UCSD-AML1 (cell line): ENCODE results near the gene COL18A1.
A peak's percentile ranks its signal among the peaks of the same experiment; 100 is the strongest.

Experiments used
- DNase-seq: peaks from one replicate; lab custom pipeline; 2025; ENCODE audit not compliant: unreplicated experiment; lab: John Stamatoyannopoulos, UW

COL18A1 gene

DNA sequence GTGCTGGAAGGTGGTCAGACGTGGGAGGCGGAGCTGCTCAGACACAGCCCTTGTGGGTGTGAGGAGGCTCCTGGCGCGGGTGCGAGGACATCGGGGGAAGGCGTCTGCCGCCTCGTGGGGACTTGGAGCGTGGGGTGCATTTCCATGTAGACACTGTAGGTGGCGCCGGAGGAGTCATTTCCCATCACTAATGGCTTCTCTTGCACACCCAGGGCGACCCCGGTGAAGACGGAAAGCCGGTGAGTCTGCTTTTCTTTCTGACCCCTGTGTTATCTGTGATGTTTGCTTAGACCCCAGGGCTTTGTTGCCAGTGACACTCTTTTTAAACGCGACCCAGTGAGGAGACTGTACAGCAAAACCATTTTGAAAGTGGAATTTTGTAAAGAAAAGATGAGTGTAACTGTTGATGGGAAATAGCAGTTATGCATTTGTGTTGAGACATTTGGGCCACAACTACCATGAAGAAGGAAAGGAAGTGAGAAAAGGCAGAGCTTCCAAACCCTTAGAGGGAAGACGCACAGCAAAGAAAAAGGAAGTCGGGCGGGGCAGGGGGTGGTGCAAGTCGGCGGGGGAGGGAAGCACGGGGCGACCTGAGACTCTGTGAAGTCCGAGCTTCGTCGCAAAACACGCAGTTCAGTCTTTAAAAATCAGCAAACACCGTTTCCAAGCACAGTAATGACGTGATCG lies 73.3 kb downstream of the COL18A1 start:
- peak; percentile 81 for DNase-seq

DNA sequence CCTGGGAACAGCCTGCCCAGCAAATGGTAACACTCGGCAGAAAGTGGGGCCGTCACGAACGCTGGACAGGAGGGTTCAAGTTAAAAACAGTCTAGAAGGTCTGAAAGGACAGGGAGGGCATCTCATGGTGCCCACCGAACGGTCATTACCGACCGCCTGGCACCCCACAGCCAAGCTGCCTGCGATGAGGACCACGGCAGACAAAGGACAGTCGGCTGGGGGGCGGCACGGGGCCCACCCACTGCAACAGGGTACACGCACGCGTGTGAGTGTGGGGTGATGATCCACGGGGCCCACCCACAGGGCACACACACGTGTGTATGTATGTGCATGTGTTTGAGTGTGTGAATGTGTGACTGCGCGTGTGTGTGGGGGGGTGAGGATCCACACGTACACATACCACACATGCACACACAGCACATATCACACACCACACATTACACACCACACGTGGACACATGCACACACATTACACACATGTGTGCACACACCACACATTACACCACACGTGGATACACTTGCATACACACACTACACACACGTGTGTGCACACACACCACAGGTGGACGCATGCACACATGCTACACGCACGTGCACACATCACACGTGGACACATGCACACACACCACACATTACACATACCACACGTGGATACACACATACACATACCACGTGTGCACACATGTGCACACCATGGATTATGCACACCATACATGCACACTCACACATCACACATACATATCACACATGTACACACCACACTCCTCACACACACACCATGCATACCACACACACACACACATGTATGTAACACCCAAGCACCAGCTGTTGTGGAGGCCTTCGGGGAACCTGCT lies 74.1 kb downstream of the COL18A1 start:
- DNase-seq = no peak

DNA sequence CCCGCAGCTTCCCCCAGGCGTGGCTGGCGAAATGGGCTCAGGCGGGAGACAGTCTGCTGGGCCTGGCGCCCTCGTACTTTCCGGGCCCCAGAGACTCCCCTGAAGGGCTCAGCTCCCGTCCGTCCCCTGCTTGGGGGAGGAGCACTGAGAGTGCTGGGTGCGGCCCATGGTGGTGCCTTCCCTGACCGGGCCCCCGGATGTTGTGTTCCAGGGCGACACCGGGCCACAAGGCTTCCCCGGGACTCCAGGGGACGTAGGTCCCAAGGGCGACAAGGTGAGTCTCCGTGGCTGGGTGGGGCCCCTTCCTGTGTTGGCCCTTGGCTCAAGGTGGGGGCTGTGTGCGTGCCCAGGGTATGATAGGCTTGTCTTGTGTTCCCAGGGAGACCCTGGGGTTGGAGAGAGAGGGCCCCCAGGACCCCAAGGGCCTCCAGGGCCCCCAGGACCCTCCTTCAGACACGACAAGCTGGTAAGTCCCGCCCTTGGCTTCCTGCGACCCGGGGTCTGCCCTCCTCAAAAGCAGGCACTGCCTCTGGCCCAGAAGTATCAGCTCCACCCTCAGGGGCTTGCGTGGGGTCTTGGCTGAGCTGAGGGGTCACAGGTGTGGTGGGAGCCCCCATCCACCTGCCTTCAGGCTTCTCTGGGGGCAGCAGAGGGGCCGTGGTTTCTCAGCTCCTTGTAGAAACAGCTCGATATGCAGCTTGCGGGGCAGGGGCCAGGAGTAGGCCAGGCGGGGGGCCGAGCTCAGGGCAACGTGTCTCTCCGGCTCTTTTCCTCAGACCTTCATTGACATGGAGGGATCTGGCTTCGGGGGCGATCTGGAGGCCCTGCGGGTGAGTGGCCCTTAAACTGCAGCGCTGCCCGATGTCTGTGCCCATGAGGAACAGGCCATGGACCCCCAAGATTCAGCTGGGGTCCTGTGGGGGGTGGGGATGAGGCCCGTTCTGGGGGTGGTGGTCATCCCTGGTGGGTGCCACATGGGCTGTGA lies 75.0 kb downstream of the COL18A1 start:
- DNase-seq = no peak

DNA sequence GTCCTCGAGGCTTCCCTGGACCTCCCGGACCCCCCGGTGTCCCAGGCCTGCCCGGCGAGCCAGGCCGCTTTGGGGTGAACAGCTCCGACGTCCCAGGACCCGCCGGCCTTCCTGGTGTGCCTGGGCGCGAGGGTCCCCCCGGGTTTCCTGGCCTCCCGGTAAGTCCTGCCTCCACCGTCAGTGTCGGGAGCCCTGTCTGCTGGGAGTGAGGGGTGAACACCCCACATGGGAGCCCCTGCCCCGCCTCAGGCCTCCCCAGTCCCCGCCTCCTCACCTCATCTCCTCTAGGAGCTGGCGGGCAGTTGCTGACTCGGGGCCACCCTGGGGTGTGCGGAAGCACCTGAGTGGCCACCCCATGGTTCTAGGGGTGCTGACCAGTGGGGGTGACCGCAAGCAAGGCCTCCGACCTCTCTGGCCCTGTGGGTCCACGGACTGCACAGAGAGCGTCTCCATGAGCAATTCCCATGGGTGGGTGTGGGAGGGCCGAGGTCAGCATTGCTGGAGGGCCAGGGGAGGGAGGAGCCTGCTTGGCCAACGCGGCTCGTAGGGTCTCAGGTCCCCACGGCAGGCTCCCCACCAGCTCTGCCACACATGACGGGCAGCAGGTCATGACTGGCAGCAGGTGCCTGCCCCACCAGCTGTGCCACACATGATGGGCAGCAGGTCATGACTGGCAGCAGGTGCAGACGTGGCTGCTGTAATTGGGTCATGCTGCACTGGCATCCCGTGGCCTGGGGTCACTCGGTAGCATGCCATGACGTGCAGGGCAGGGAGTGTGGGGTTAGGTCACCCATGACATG lies 75.9 kb downstream of the COL18A1 start:
- no peak for DNase-seq

DNA sequence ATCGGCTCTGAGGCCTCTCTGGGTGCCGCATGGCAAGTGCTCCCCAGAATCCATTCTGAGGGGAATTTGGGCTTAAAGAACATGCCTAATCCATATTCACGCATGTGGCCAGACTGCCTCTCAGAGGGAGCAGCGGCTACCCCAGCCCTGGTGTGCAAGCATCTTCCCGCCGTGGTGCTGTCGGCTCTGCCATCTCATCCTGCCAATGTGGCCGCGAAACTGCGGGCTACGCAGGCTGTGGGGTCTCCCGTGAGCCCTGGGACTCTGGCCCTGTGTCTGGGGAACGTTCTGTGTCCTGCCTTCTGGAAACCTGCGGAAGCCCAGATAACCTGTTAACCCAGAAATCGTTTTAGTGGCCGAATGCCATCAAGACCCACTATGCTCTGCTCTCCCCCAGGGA lies 76.6 kb downstream of the COL18A1 start:
- no peak for DNase-seq

DNA sequence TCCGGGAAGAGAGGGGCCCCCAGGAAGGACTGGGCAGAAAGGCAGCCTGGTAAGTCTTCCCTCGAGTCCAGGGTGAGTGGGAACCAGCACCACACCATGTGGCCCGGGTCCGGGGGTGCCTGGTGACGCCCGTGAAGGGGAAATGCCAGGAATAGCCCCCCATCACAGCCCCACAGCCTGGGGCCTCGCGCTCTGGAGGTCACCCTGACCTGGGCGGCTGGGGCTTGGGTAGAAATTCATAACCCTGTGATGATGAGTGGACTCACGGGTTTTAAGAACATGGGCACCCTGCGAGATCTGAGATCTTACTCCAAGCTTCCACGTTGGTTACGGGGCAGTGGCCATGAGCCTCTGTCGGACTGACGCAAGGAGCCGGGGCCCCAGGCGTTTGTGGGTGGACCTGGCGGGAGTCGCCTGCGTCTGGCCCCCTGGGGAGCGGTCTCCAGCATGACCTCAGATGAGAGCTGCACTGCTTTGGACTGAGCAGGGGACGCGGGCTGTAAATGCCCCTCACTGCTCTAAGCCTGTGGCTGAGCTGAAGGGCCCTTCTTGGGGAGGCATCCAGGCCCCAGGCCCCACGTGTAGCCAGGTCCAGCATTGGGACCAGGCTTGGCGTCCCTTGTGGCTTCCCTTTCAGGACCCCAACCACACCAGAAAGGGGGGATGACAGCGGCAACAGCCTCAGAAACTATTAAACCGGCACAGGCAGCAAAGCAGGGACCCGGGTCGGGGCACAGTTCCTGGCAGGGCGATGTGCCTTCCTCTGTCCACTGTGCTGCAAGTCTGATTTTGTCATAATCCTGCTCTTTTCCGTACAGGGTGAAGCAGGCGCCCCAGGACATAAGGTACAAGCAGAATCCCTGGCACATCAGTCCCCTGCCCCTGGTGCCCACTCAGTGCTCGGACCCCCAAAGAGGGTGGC lies 77.3 kb downstream of the COL18A1 start:
- DNase-seq = no peak

DNA sequence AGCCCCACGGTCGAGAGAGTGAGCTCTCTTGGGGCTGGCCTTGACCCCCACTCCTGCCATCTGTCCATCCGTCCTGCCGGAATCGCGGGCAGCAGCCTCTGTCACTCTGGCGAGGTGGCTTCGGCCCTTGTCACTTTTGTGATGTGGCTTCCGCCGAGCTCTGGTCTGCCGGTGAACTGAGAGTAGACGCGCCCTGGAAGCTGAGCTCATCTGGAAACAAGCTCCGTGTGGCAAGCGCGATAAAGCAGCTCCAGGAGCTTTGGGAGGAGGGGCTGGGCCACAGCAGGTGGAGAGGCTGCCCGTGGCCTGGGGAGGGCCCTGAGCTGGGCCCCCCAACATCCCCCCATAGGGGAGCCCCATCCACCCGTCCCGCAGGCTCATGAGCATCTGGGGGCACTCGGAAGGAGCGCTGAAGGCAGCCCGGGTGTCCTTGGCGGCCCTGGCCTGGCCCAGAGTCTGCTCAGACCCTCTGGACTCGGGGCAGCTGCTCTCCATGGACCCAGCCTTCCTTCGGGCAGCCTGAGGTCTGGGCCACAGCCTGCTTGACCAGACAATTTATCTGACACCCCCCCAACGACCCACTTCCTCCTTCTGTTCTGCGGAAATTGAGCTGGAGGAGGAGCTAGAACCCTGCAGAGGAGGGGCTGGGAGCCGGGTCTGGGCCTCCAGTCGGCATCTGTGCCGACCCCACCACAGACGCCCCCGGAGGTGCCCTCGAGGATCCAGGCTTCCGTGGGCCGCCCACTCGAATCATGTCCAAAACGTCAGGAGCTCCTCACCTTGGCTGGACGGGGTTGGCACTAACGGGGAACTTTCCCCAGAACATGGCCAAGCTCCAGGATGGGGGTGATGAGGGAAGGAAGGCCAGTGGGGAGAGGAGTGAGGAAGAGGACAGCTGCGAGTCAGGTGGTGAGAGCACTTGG lies 78.2 kb downstream of the COL18A1 start:
- peak; percentile 70 for DNase-seq

DNA sequence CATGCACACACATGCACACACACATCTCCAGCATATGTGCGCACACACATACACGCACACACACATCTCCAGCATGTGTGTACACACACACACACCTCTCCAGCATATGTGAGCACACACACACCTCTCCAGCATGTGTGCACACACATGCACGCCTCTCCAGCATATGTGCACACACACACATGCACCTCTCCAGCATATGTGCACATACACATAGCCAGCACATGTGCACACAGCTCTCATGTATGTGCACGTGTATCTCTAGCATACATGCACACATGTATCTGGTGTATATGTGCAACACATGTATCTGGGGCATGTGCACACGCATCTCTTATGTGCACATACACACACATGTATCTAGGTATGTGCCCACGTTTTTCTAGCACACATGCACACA lies 79.4 kb downstream of the COL18A1 start:
- no peak for DNase-seq

DNA sequence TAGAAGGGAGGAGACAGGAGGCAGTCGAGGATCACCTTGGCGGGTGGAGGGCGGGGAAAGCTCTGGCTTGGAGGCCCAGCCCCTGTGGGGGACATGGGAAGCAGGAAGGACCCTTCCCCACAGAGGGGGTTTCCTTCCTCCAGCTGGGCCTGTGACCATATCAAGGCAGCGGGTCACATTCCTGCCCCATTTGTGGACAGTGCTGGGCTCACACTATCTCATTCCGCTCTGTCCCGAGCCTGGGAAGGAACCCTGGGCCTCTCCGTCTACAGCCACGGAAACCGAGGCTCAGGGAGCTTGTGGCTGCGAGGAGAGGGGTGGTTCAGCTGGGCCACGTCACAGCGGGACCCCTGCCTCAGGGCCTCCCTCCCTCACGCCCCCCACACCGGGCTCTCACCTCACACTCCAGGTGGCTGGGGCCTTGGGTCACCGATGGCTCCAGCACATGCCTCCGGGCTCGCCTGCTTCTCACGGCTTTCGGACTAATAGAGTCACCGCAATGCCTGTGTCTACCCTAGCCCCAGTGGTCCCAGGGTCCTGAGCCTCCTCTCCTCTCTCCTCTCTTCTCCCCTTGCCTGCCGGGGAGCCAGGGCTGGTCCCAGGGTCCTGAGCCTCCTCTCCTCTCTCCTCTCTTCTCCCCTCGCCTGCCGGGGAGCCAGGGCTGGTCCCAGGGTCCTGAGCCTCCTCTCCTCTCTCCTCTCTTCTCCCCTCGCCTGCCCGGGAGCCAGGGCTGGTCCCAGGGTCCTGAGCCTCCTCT lies 80.9 kb downstream of the COL18A1 start:
- DNase-seq = no peak

DNA sequence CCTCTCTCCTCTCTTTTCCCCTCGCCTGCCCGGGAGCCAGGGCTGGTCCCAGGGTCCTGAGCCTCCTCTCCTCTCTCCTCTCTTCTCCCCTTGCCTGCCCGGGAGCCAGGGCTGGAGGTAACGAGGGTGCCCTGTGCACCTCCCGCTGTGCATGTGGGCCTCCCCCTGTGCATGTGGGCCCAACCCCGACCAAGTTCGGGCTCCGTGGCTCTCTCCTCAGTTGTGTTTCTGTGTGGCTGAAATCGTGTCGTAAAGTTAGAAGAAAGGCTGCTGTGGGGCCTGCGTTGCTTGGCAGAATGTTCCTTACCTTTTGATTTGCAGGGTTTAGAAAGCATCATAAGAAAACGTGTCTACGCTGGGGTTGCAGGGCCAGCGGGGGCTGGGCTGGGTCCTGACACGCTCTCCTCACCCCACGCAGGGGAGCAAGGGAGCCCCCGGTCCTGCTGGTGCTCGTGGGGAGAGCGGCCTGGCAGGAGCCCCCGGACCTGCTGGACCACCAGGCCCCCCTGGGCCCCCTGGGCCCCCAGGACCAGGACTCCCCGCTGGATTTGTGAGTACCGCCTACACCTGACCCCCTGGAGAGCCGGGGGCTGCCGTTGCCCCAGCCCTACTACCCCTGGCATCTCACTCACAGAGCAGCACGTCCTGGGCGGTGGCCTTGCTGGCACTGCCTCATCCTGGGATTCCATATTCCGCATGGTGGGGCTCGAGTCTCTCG lies 81.6 kb downstream of the COL18A1 start:
- no peak for DNase-seq

DNA sequence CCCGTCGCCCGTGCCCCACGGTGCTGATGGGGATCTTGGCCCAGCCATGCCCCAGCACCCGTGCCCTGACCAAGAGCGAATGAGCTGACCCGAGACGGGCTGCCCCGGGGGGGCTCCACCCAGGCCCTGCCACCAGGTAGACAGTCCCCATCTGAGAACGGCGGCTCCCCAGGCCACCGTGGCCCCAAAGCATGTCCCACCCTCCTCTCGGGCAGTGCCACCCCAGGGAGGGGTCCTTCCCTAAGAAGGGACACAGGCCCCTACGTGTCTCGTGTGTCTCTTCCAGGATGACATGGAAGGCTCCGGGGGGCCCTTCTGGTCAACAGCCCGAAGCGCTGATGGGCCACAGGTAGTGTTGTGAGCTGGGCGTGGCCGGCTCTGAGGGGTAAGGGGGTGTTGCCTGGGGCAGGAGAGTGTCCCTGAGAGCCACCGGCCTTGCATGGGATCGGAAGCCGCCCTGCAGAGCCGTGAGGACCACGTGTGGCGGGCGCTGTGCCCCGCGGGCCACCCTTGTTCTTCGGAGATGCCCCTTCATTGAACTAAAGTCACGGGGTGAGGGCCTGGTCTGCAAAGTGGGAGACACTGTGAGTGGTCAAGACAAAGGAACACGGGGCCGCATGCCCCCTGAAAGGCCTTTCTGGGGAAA lies 82.3 kb downstream of the COL18A1 start:
- DNase-seq = no peak

DNA sequence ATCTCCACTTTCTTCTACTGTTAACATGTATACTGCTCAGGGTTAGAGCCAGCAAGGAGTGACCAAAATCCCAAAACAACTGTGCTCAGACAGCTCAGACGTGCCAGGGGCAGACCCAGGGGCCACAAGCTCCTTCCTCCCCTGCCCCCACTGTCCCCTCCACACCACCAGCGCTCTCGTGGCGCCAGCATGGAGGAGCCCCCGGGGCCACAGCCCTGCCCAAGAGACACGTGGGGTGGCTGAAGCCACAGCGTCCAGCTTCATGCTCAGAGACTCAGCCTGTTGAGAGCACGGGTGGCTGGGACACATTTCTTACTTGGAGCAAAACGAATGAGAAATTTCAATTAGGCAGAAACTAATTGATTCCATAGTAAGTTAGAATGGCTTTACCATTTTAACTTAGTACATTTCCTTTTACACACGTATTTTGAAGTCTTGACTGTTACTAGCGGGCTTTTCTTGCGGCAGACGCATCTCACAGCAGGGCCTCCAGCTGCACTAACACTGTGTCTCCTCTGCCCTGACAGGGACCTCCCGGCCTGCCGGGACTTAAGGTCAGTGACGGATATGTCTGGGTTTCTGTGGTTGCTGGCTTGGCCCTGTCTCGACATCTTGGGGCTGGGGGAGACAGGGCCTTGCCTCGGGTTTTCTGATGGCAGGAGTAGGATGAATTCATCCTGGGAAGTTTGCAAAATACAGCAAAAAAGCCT lies 83.1 kb downstream of the COL18A1 start:
- peak; percentile 29 for DNase-seq

DNA sequence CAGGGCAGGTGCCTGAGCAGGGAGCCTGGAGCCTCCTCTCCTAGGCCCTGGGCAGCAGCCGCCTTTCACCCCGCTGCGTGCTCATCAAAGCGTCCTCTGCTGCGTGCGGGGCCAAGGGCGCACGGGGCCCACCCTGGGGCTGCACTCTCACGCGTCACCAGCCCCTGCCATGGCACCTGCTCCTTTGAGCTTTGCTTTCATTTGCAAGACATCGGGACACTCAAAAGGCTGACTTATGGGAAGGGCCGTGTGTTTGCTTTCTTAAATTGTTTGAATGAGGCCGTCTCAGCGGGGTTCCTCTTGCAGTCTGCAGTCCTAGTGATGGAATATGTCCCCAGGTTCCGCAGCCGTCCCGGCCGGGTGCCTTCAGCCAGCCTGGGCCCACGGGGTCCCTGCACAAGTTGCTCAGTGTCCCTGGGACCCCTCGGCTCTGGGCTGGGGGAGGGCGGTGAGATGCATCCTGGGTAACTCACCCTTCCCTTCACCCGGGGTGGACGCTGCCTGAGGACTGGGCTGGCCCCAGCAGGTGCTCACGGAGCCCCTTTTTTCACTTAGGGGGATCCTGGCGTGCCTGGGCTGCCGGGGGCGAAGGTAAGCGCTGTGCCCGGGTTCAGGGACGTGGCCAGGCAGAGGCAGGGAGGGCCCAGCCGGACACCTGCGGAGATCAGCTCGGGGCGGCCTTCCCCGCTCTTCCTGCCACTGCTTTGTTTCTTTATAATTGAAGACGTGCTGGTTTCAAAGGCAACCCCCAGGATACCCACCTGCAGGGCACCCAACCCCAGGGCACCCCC lies 84.2 kb downstream of the COL18A1 start:
- DNase-seq = no peak

DNA sequence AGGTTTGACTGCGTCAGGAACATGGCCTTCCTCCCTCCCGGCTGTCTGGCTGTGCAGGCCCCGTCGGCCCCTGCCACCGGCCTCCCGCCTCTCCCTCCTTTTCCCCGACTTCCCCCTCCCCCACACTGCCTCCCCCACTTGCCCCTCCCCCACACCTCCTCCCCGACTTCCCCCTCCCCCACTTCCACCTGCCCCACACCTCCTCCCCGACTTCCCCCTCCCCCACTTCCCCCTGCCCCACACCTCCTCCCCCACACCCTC lies 84.7 kb downstream of the COL18A1 start:
- DNase-seq = no peak

DNA sequence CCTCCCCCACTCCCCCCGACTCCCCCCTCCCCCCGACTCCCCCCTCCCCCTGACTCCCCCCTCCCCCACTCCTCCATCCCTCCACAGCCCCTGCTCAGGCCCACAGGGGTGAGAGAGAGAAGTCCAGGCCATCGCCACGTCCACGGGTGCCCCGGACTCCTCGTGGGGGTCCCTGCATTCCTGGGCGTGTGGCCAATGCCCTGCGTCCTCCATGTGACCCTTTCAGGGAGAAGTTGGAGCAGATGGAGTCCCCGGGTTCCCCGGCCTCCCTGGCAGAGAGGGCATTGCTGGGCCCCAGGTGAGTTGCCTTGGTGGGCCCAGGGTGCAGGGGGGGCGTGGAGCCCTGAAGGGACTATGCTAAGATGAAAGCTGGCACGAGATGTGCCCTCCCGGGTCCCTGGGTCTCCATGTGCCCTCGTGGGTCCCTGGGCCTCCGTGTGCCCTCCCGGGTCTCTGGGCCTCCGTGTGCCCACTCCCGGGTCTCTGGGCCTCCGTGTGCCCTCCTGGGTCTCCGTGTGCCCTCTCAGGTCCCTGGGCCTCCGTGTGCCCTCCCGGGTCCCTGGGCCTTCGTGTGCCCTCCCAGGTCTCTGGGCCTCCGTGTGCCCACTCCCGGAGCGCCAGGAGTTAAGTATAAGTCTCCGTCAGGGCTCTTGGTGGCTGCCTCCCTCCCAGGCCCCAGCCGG lies 85.2 kb downstream of the COL18A1 start:
- DNase-seq = no peak
